H1 (cell line): ENCODE results near the gene DCAF15. TPM values are rescaled to one million over a fixed set of nuclear protein-coding genes. Genes with fewer than 3 reads are reported as not detected.

ENCODE experiments used
- CTCF ChIA-PET: fragments of 300-600 bp; sonication (Branson Sonifier 250); formaldehyde crosslinking; loops from one replicate; lab custom pipeline; 2021; ENCODE audit not compliant: partially characterized antibody; lab: Charles Lee
- POLR2A ChIA-PET: fragments of 300-600 bp; sonication (Branson Sonifier 250); formaldehyde crosslinking; loops from one replicate; lab custom pipeline; 2021; ENCODE audit warnings: inconsistent platforms; ENCODE audit not compliant: partially characterized antibody; lab: Charles Lee
- DNase-seq, 2 experiments: peaks; one replicate each; pipeline versions ENCODE4 v3.0.0 to v3.0.0-alpha.2; 2010 to 2022; ENCODE audit warnings: low spot score in 2 of 2, low read depth in 1 of 2, mixed read lengths in 1 of 2
- FAIRE-seq: peaks from 2 replicates; lab custom pipeline; 2011; peaks lifted over from hg19 to GRCh38; lab: Jason Lieb, UNC
- H2AFZ ChIP-seq: 2 replicates; pipeline ENCODE4 v1.8.1; 2012; ENCODE audit warnings: low read length, inconsistent platforms
- H2AK5ac ChIP-seq: 2 replicates; pipeline ENCODE4 v1.6.1; 2013; ENCODE audit warnings: low read depth, low read length
- H2BK120ac ChIP-seq: replicated peaks from 2 replicates; pipeline ENCODE3; 2013; ENCODE audit warnings: low read depth, low read length, inconsistent platforms
- H2BK12ac ChIP-seq: 2 replicates; pipeline ENCODE4 v1.6.1; 2013; ENCODE audit warnings: low read depth, low read length
- H2BK15ac ChIP-seq: 2 replicates; pipeline ENCODE4 v1.6.1; 2013; ENCODE audit warnings: low read length
- H2BK20ac ChIP-seq: 2 replicates; pipeline ENCODE4 v1.6.1; 2013; ENCODE audit warnings: low read length
- H2BK5ac ChIP-seq: 2 replicates; pipeline ENCODE4 v1.6.1; 2013; ENCODE audit warnings: low read depth, low read length
- H3K14ac ChIP-seq: 2 replicates; pipeline ENCODE4 v1.6.1; 2013; ENCODE audit warnings: inconsistent platforms; ENCODE audit not compliant: insufficient read length
- H3K18ac ChIP-seq: 2 replicates; pipeline ENCODE4 v1.6.1; 2013; ENCODE audit warnings: low read length; ENCODE audit errors: extremely low read depth
- H3K23ac ChIP-seq: 2 replicates; pipeline ENCODE4 v1.6.1; 2013; ENCODE audit warnings: inconsistent platforms; ENCODE audit not compliant: insufficient read length
- H3K23me2 ChIP-seq: 2 replicates; pipeline ENCODE4 v1.6.1; 2013; ENCODE audit warnings: low read depth, low read length
- H3K27ac ChIP-seq: 2 replicates; pipeline ENCODE4 v1.6.1; 2011; ENCODE audit warnings: low read depth, low read length, inconsistent platforms
- H3K27me3 ChIP-seq, 4 experiments: replicated peaks in 1 of 4; 1 replicate in 1 of 4; 2 replicates in 3 of 4; pipeline versions ENCODE4 v1.6.1 to v1.8.1; 2011 to 2013; ENCODE audit warnings: low read length in 3 of 4, mild to moderate bottlenecking in 3 of 4, inconsistent platforms in 2 of 4, mixed read lengths in 2 of 4, moderate library complexity in 1 of 4; ENCODE audit not compliant: control insufficient read depth in 3 of 4, insufficient read depth in 3 of 4; ENCODE audit errors: extremely low read depth in 1 of 4
- H3K36me3 ChIP-seq, 4 experiments: 2 replicates each; pipeline versions ENCODE4 v1.6.1 to v1.8.1; 2011 to 2013; ENCODE audit warnings: mild to moderate bottlenecking in 4 of 4, low read length in 3 of 4, moderate library complexity in 2 of 4, control low read depth in 1 of 4, inconsistent platforms in 1 of 4; ENCODE audit not compliant: insufficient read depth in 4 of 4, control insufficient read depth in 2 of 4
- H3K4ac ChIP-seq: replicated peaks from 2 replicates; pipeline ENCODE3; 2013; ENCODE audit warnings: low read length, low read depth, mixed read lengths, inconsistent platforms; ENCODE audit not compliant: insufficient read length
- H3K4me1 ChIP-seq, 4 experiments: replicated peaks in 1 of 4; 1 replicate in 1 of 4; 2 replicates in 3 of 4; pipeline versions ENCODE4 v1.6.1 to v1.8.1; 2011 to 2013; ENCODE audit warnings: low read length in 3 of 4, inconsistent platforms in 2 of 4, mixed read lengths in 1 of 4; ENCODE audit not compliant: insufficient read depth in 4 of 4, control insufficient read depth in 3 of 4
- H3K4me2 ChIP-seq, 2 experiments: 2 replicates each; pipeline versions ENCODE4 v1.6.1 to v1.8.1; 2011 to 2013; ENCODE audit warnings: low read depth in 2 of 2, low read length in 2 of 2, control low read depth in 1 of 2, inconsistent platforms in 1 of 2, mild to moderate bottlenecking in 1 of 2; ENCODE audit not compliant: insufficient read depth in 1 of 2
- H3K4me3 ChIP-seq, 4 experiments: fragments of 200-600, 300-600 bp in 1 of 4; sonication (generic), shearing (Covaris generic), sonication (Bioruptor Twin) in 1 of 4; 2 replicates each; pipeline versions ENCODE4 v1.5.1 to v1.8.1; 2011 to 2016; ENCODE audit warnings: low read length in 4 of 4, low read depth in 3 of 4, control low read depth in 2 of 4, inconsistent platforms in 2 of 4, mild to moderate bottlenecking in 2 of 4, mixed read lengths in 1 of 4, moderate library complexity in 1 of 4; ENCODE audit not compliant: insufficient read depth in 2 of 4; ENCODE audit errors: extremely low read depth in 1 of 4
- H3K56ac ChIP-seq: replicated peaks from 2 replicates; pipeline ENCODE3; 2013; ENCODE audit warnings: low read depth, mild to moderate bottlenecking, mixed read lengths, low read length, inconsistent platforms; ENCODE audit not compliant: insufficient read length
- H3K79me1 ChIP-seq: 2 replicates; pipeline ENCODE4 v1.6.1; 2013; ENCODE audit warnings: low read depth, low read length, control low read depth
- H3K79me2 ChIP-seq, 2 experiments: 2 replicates each; pipeline versions ENCODE4 v1.6.1 to v1.8.1; 2012 to 2013; ENCODE audit warnings: low read length in 2 of 2, mild to moderate bottlenecking in 2 of 2, inconsistent platforms in 1 of 2; ENCODE audit not compliant: insufficient read depth in 2 of 2, control insufficient read depth in 1 of 2
- H3K9ac ChIP-seq, 4 experiments: replicated peaks in 1 of 4; 1 replicate in 1 of 4; 2 replicates in 3 of 4; pipeline versions ENCODE4 v1.6.1 to v1.8.1; 2011 to 2013; ENCODE audit warnings: low read depth in 3 of 4, low read length in 3 of 4, control low read depth in 2 of 4, mild to moderate bottlenecking in 2 of 4, moderate library complexity in 2 of 4, inconsistent platforms in 1 of 4; ENCODE audit errors: extremely low read depth in 1 of 4
- H3K9me3 ChIP-seq, 2 experiments: 2 replicates each; pipeline versions ENCODE4 v1.6.1 to v1.8.1; 2012 to 2013; ENCODE audit warnings: mild to moderate bottlenecking in 2 of 2, moderate library complexity in 2 of 2, control low read depth in 1 of 2, inconsistent platforms in 1 of 2, low read depth in 1 of 2, low read length in 1 of 2, mixed read lengths in 1 of 2; ENCODE audit not compliant: insufficient read depth in 2 of 2
- H4K20me1 ChIP-seq, 2 experiments: replicated peaks in 1 of 2; 2 replicates each; pipeline versions ENCODE3 to v1.8.1; 2011 to 2013; ENCODE audit warnings: inconsistent platforms in 2 of 2, low read length in 2 of 2, mild to moderate bottlenecking in 1 of 2; ENCODE audit not compliant: insufficient read depth in 2 of 2, control insufficient read depth in 1 of 2
- H4K5ac ChIP-seq: 2 replicates; pipeline ENCODE4 v1.6.1; 2013; ENCODE audit warnings: low read length, low read depth, mixed read lengths, inconsistent platforms; ENCODE audit not compliant: insufficient read length
- H4K8ac ChIP-seq: 2 replicates; pipeline ENCODE4 v1.8.0; 2013; ENCODE audit warnings: mild to moderate bottlenecking, moderate library complexity, low read length, inconsistent platforms; ENCODE audit not compliant: insufficient read depth; ENCODE audit errors: extremely low read depth
- H4K91ac ChIP-seq: replicated peaks from 2 replicates; pipeline ENCODE3; 2013; ENCODE audit warnings: low read length, mixed read lengths, inconsistent platforms; ENCODE audit not compliant: insufficient read length
- E2F6 ChIP-seq: IDR thresholded peaks from 2 replicates; pipeline ENCODE4 v1.6.1; 2012; ENCODE audit warnings: inconsistent platforms
- KDM1A ChIP-seq: fragments of 200-600, 300-600 bp; sonication (generic); IDR thresholded peaks from 2 replicates; pipeline ENCODE4 v1.7.1; 2016; ENCODE audit warnings: mild to moderate bottlenecking, low read length, borderline replicate concordance
- RXRA ChIP-seq: IDR thresholded peaks from 2 replicates; pipeline ENCODE4 v1.6.1; 2011; ENCODE audit warnings: low read depth, mild to moderate bottlenecking, low read length, moderate library complexity; ENCODE audit not compliant: insufficient read depth
- SIX5 ChIP-seq: IDR thresholded peaks from 2 replicates; pipeline ENCODE4 v1.6.1; 2011; ENCODE audit warnings: mild to moderate bottlenecking, low read depth, low read length
- SP1 ChIP-seq: IDR thresholded peaks from 2 replicates; pipeline ENCODE4 v1.6.1; 2011; ENCODE audit warnings: low read depth, low read length
- USF2 ChIP-seq: IDR thresholded peaks from 2 replicates; pipeline ENCODE4 v1.6.1; 2011; ENCODE audit warnings: low read length, improper control_type of control experiment
- YY1 ChIP-seq: IDR thresholded peaks from 2 replicates; pipeline ENCODE4 v1.6.1; 2011; ENCODE audit warnings: low read depth, mild to moderate bottlenecking, low read length
- WGBS, 2 experiments: shearing (Covaris generic) in 1 of 2; methylation state at CpG; one replicate each; pipeline versions ENCODE4 v1.1.6 to v1.1.7; 2013 to 2015; ENCODE audit warnings: low lambda C conversion rate in 2 of 2, mixed read lengths in 2 of 2, inconsistent platforms in 1 of 2, low coverage in 1 of 2, missing lambda C conversion rate in 1 of 2; ENCODE audit not compliant: insufficient replicate concordance in 2 of 2, insufficient coverage in 1 of 2, insufficient read length in 1 of 2; ENCODE audit errors: extremely low coverage in 1 of 2, missing lambda C conversion rate in 1 of 2; 5-methylcytosine and 5-hydroxymethylcytosine counted together
- polyA plus RNA-seq, 7 experiments: library from polyadenylated mRNA; depleted of rRNA in 3 of 7; stranded (reverse) in 5 of 7; unstranded in 2 of 7; fragments of >200 nt in 5 of 7; fragments of 200-250 nt in 2 of 7; gene quantifications; 1 replicate in 5 of 7; 2 replicates in 1 of 7; 4 replicates in 1 of 7; pipeline versions ENCODE4 v1.2.1 to v1.2.3, GENCODE V29; 2011 to 2013; ENCODE audit warnings: missing spikeins in 2 of 7, mixed read lengths in 2 of 7
- total RNA-seq: library from RNA; stranded (reverse); fragmentation: NEBNext Ultra II Directional; extraction: Animal tissue kit (Norgen Biotek cat#: 25700); gene quantifications from 2 replicates; pipeline ENCODE4 v1.2.1, GENCODE V29; 2021
- TF ChIP-seq, protein P1 (sequence below): IDR thresholded peaks from 2 replicates; pipeline ENCODE4 v1.6.1; 2011; ENCODE audit warnings: low read depth, mild to moderate bottlenecking, low read length; ENCODE audit not compliant: insufficient read depth

DCAF15 gene
- total and polyA plus RNA-seq, 2 of the 8 experiments (the other 6 are each of a cell fraction or from before 2014, with no cell fraction given) = 68.7 to 80.8 TPM

- Histone ChIP-seq H2BK15ac (no peak overlapping the region), H3K23me2 (no peaks in the 10 kb centered on the region), H3K4me2 (no peak overlapping the region), H3K79me1 (no peaks in the 10 kb centered on the region), H4K91ac (no peak overlapping the region), H3K27ac (peak overlapping the region; percentile 41; the same call in 1 of the 2 replicates), H3K4ac (no peak overlapping the region), H3K79me2 (no peaks in the 10 kb centered on the region), H2BK120ac (no peak overlapping the region), H3K36me3 (peaks cover 7 to 45% (median 35%) of the 10 kb centered on the region in 4 experiments), H3K56ac (no peak overlapping the region), H4K20me1 (peaks cover 0 to 3% of the 10 kb centered on the region in 2 experiments), H3K18ac (no peak overlapping the region), H2BK20ac (no peak overlapping the region), H2AFZ (no peak overlapping the region), H3K27me3 (no peaks in the 10 kb centered on the region), H3K23ac (no peak overlapping the region), H3K9me3 (peaks cover 9 to 10% of the 10 kb centered on the region in 2 experiments), H4K5ac (no peak overlapping the region), H3K14ac (no peak overlapping the region), H2BK12ac (no peak overlapping the region), H2BK5ac (no peak overlapping the region), H2AK5ac (no peak overlapping the region), H3K9ac (no peak overlapping the region), H3K4me3 (no peak overlapping the region), H3K4me1 (no peaks in the 10 kb centered on the region), H4K8ac (no peak overlapping the region)
- ChIA-PET CTCF (interaction anchor here (0.7 to 1.3 kb wide), 10 partner anchors 10 to 151 kb away, joined by 3 to 4 read pairs (median 3); partner anchors contain the start of genes BRME1 and MISP3), POLR2A (interaction anchor here (0.7 to 2.4 kb wide), 10 partner anchors 9 to 87 kb away, joined by 3 to 21 read pairs (median 4); partner anchors contain the start of genes DCAF15 and PODNL1)
- DNase-seq = peak in 1 of 2 experiments; percentile 51
- WGBS, 2 experiments = 88% methylated on average over 2 of the region's 2 CpGs; no CpG with 5 or more reads in 1 of the 2 experiments
- peak; percentile 89 for FAIRE-seq
- TF ChIP-seq SIX5 (peak; percentile 64), E2F6 (no peak), YY1 (peak; percentile 71; the same call in 1 of the 2 replicates), KDM1A (peak; percentile 33; the same call in 1 of the 2 replicates), SP1 (peak; percentile 42; the same call in 1 of the 2 replicates), USF2 (peak; percentile 78), RXRA (no peak)
- TF ChIP-seq, protein P1, sequence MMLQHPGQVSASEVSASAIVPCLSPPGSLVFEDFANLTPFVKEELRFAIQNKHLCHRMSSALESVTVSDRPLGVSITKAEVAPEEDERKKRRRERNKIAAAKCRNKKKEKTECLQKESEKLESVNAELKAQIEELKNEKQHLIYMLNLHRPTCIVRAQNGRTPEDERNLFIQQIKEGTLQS = peak; percentile 69
Measured at GRCh38 chr19:13920940-13921747, 31.2 kb upstream of the DCAF15 start.
